A549 treated with AZD9567 at 1 μM for 4 hours (cell line): ENCODE measurements around the gene HAVCR2. TPM values are rescaled to one million over a fixed set of nuclear protein-coding genes. Genes with fewer than 3 reads are reported as not detected.

ENCODE experiments used
- total RNA-seq: library from RNA; stranded (reverse); fragments of 200-300 nt; extraction: Qiagen RNA extraction; gene quantifications from 5 replicates; pipeline ENCODE4 v1.2.3, GENCODE V29; 2022; ENCODE audit not compliant: insufficient read depth

Gene HAVCR2
- total RNA-seq, result 0.14 to 0.32 TPM (median 0.20 TPM) in 4 of 5 replicates, not detected in the other

GRCh38 chr5:157108976-157109375 lies at the start of gene HAVCR2:
Gene HAVCR2 (minus strand): TSS chr5:157109044. CDS start chr5:157108983, 61 bp downstream.

GRCh38 chr5:157142317-157143126 lies 33.7 kb upstream of the HAVCR2 start, which contains the start of gene MED7:
Gene MED7 (minus strand): TSS chr5:157142865. CDS start chr5:157139431, 3,434 bp downstream.

GRCh38 chr5:157059093-157059539 lies 49.7 kb downstream of the HAVCR2 start, which contains the start of gene HAVCR1:
Gene HAVCR1 (minus strand): TSS chr5:157059116. CDS start chr5:157057943, 1,173 bp downstream.

Other genes with a start within 250 kb of the HAVCR2 start
- gene TIMD4, start 145.8 kb downstream of the HAVCR2 start, total RNA-seq, result 0.97 to 2.5 TPM (median 1.1 TPM) in 5 replicates
- gene HAVCR1, start 49.9 kb downstream of the HAVCR2 start, total RNA-seq, result 21.1 to 25.1 TPM (median 22.4 TPM) in 5 replicates
- 10.7 to 16.6 TPM (median 15.3 TPM) in 5 replicates for gene MED7, start 33.8 kb upstream of the HAVCR2 start, total RNA-seq
- not detected in 5 replicates for gene GARIN3, start 57.2 kb upstream of the HAVCR2 start, total RNA-seq
- gene ITK, start 71.8 kb upstream of the HAVCR2 start, total RNA-seq, result 0.05 to 0.09 TPM (median 0.09 TPM) in 4 of 5 replicates, not detected in the other
- gene CYFIP2, start 157.1 kb upstream of the HAVCR2 start, total RNA-seq, result 18.7 to 23.9 TPM (median 20.5 TPM) in 5 replicates